LNCaP clone FGC (cell line): ENCODE measurements around the gene ERICH4.
"Not testable (repeated sequence)": the region's sequence is repeated elsewhere in the genome, so short reads cannot be mapped to it uniquely, and the experiment has no call there.

Source experiments
- DNase-seq: peaks from one replicate; pipeline ENCODE4 v3.0.0-alpha.2; 2011; ENCODE audit warnings: low read depth
- H3K4me3 ChIP-seq: 2 replicates; pipeline ENCODE4 v1.5.1; 2011; ENCODE audit warnings: mild to moderate bottlenecking, low read depth, low read length, control low read depth
- CTCF ChIP-seq: IDR thresholded peaks from 2 replicates; pipeline ENCODE4 v1.5.1; 2012; ENCODE audit warnings: mild to moderate bottlenecking; ENCODE audit not compliant: control insufficient read depth, insufficient read depth; ENCODE audit errors: extremely low read depth

ERICH4 gene

GRCh38 chr19:41456342-41456918, 13.5 kb downstream of the ERICH4 start:
- no peak for TF ChIP-seq CTCF
- no peak for DNase-seq
- H3K4me3 ChIP-seq = no peak overlapping the region

GRCh38 chr19:41457241-41457640, 14.3 kb downstream of the ERICH4 start:
- no peak overlapping the region for H3K4me3 ChIP-seq
- DNase-seq = no peak
- no peak for TF ChIP-seq CTCF

- no peak overlapping the region for H3K4me3 ChIP-seq
- TF ChIP-seq CTCF = no peak
- no peak for DNase-seq
These were observed 19.5 kb downstream of the ERICH4 start for GRCh38 chr19:41462497-41462896.

- H3K4me3 ChIP-seq, DNase-seq: not testable (repeated sequence)
These were observed 20.6 kb downstream of the ERICH4 start for GRCh38 chr19:41463257-41464256.

- DNase-seq = no peak
- no peak overlapping the region for H3K4me3 ChIP-seq
- no peak for TF ChIP-seq CTCF
These were observed 33.6 kb downstream of the ERICH4 start for GRCh38 chr19:41476583-41476982.

GRCh38 chr19:41478171-41478570, 35.2 kb downstream of the ERICH4 start:
- DNase-seq = no peak
- TF ChIP-seq CTCF = no peak
- no peak overlapping the region for H3K4me3 ChIP-seq

- H3K4me3 ChIP-seq = peak overlapping the region; percentile 36
- peak; percentile 51 for DNase-seq
These were observed 36.2 kb downstream of the ERICH4 start for GRCh38 chr19:41478875-41479756.

More at GRCh38 chr19:41478875-41479756, 36.2 kb downstream of the ERICH4 start:
- TF ChIP-seq CTCF = no peak
